ENCODE measurements around the gene FGF5.
"Not testable (repeated sequence)": the region's sequence is repeated elsewhere in the genome, so short reads cannot be mapped to it uniquely, and the experiment has no call there.

The FGF5 gene

DNA sequence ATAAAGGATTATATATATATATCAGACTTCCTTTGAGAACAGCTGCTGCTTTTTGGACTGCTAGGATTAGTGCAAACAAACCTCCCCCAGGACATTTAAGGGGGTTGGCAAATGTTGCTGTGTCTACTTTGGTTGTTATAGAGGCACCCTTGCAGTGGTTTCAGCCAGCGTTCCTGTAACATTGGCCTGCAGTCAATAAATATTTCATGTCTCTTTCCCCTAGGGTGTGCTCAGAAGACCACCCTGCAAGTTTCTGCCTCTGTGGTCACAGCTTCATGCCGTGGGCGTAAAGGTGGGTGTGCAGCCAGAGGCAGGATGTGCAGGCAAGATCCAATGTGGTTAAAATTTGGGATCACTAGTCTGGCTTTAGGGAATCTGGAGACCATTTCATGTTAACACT lies 28.9 kb downstream of the FGF5 start:
- no peak for DNase-seq
- CTCF ChIA-PET = no interaction called here
- H3K27ac Mint-ChIP-seq = no peak overlapping the region

DNA sequence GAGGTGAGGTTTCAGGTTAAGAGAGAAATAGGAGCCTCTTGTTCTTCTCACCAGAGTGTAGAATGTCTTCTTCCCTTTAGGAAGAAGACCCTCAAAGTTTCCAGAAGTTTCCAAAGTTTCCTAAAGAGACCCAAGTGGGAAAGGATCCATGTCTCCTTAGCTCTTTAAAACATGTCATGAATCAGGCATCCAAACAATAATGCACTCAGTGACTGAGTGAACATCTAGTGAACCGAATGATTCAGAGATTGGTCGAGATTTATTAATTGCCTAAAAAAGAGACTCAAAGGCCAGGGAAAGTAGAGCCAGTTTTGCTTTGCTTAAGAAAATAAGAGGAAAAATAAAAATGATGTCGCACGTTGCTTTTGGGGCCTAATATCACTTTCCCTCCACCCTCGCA lies 29.4 kb downstream of the FGF5 start:
- DNase-seq = no peak
- Mint-ChIP-seq H3K4me3 (no peak overlapping the region), H3K4me1 (no peaks in the 10 kb centered on the region), H3K36me3 (no peaks in the 10 kb centered on the region), H3K9me3 (no peaks in the 10 kb centered on the region), H3K27me3 (no peaks in the 10 kb centered on the region), H3K27ac (no peak overlapping the region)
- CTCF ChIA-PET = no interaction called here

More for the DNA sequence above, 28.9 kb downstream of the FGF5 start:
- no peaks in the 10 kb centered on the region for H3K36me3 Mint-ChIP-seq
- H3K9me3 Mint-ChIP-seq = no peaks in the 10 kb centered on the region
- no peak overlapping the region for H3K4me3 Mint-ChIP-seq
- no peaks in the 10 kb centered on the region for H3K4me1 Mint-ChIP-seq
- no peaks in the 10 kb centered on the region for H3K27me3 Mint-ChIP-seq

DNA sequence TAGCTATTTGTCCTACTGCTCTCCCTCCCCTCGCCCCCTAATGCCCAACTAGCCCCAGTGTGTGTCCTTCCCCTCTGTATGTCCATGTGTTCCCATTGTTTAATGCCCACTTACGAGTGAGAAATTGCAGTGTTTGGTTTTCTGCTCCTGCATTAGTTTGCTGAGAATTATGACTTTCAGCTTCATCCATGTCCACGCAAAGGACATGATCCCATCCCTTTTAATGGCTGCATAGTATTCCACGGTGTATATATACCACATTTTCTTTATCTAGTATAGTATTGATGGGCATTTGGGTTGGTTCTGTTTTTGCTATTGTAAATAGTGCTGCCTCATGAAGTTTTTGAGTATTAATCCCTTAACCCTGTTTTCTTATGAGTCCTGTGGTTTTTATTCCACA lies 35.4 kb downstream of the FGF5 start:
- no peaks in the 10 kb centered on the region for H3K4me1 Mint-ChIP-seq
- no peak overlapping the region for H3K27ac Mint-ChIP-seq
- H3K4me3 Mint-ChIP-seq = no peak overlapping the region
- DNase-seq = no peak
- no peaks in the 10 kb centered on the region for H3K36me3 Mint-ChIP-seq
- H3K27me3 Mint-ChIP-seq = no peaks in the 10 kb centered on the region
- H3K9me3 Mint-ChIP-seq = peaks cover 3% of the 10 kb centered on the region
- CTCF ChIA-PET = no interaction called here

DNA sequence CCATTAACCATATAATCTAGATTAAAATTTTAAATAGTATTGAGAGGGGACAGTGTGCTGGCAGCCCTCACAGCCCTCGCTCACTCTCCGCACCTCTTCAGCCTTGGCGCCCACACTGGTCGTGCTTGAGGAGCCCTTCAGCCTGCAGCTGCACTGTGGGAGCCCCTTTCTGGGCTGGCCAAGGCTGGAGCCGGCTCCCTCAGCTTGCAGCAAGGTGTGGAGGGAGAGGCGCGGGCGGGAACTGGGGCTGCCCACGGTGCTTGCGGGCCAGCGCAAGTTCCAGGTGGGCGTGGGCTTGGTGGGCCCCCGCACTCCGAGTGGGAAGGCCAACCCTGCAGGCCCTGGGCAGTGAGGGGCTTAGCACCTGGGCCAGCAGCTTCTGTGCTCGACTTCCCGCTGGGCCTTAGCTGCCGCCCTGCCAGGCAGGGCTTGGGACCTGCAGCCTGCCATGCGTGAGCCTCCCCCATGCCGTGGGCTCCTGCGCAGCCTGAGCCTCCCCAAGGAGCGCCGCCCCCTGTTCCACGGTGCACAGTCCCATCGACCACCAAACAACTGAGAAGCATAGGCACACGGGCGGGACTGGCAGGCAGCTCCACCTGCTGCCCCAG lies 36.3 kb downstream of the FGF5 start:
- no peaks in the 10 kb centered on the region for H3K36me3 Mint-ChIP-seq
- no peaks in the 10 kb centered on the region for H3K27me3 Mint-ChIP-seq
- CTCF ChIA-PET = no interaction called here
- H3K4me3 Mint-ChIP-seq = no peak overlapping the region
- DNase-seq = no peak
- no peak overlapping the region for H3K27ac Mint-ChIP-seq
- peaks cover 3% of the 10 kb centered on the region for H3K9me3 Mint-ChIP-seq
- no peaks in the 10 kb centered on the region for H3K4me1 Mint-ChIP-seq

DNA sequence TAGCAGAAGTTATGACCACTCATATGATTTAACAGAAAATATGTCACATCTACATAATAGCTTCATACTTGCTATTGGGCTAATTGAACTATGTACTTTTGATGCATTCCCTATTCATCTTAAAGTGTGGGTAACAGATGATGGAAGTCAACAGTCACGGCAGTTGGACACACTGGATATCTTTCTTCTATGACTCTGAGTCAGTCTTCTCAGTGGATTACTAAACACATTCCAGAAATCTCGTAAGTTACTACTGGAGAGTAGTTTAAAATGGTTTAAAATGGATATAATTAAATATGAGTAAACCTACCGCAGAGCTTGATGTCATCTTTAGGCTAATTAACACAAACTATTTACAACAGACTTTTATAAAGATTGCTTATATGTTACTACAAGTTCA lies 39.0 kb downstream of the FGF5 start:
- Mint-ChIP-seq H3K27ac (no peak overlapping the region), H3K4me1 (no peaks in the 10 kb centered on the region), H3K27me3 (peaks cover 8% of the 10 kb centered on the region), H3K36me3 (no peaks in the 10 kb centered on the region), H3K4me3 (no peak overlapping the region), H3K9me3 (peaks cover 3% of the 10 kb centered on the region)
- no peak for DNase-seq
- CTCF ChIA-PET = no interaction called here

DNA sequence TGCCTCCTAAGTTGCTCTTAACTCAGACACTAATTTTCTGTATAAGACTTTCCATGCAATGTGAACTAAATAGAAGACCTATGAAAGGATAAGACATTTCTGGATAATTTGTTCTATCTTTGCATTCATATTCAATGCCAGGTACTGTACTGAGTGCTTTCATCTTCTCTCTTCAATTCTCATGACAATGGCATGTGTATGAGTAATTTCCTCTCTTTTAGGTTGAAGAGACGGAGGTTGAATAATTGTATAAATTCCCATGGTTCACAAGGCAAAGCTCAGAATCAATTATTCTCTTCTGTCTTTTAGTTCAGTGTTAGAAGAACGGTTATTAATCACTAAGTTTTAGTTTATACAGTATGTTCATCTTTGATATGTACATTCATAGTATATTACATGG lies 39.8 kb downstream of the FGF5 start:
- CTCF ChIA-PET = no interaction called here
- Mint-ChIP-seq H3K4me1 (no peaks in the 10 kb centered on the region), H3K27me3 (peaks cover 8% of the 10 kb centered on the region)

DNA sequence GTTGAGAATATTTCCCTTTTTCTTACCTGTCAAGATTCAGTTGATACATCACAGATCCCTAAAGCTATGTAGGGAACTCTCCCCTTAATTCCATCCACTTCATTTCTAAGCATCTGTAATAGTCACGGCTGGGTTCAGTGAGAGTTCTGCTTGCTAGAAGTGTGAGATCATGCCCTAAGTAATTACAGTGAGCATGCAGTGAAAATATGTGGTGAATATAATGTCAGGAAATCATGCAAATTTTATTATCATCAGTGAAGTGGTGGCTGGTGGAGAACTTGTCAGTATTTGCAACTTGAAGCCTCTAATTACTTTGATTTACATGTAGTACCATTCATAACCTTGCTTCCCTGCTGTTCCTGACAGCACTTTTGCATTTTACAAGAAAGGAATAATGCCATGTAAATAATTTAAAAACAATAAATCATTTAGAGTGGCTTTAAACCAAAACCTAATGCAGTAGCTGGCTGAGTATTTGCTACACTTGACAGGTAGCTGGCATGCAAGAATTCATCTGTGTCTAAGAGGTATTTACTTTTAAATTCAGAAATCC lies 40.8 kb downstream of the FGF5 start:
- no peak overlapping the region for H3K27ac Mint-ChIP-seq
- H3K9me3 Mint-ChIP-seq = no peaks in the 10 kb centered on the region
- H3K4me1 Mint-ChIP-seq = no peaks in the 10 kb centered on the region
- H3K27me3 Mint-ChIP-seq = peaks cover 8% of the 10 kb centered on the region
- DNase-seq = no peak
- no peaks in the 10 kb centered on the region for H3K36me3 Mint-ChIP-seq
- no peak overlapping the region for H3K4me3 Mint-ChIP-seq
- CTCF ChIA-PET = no interaction called here

More for the DNA sequence above, 39.8 kb downstream of the FGF5 start:
- Mint-ChIP-seq H3K4me3 (no peak overlapping the region), H3K27ac (no peak overlapping the region), H3K9me3 (peaks cover 3% of the 10 kb centered on the region), H3K36me3 (no peaks in the 10 kb centered on the region)
- DNase-seq = no peak

DNA sequence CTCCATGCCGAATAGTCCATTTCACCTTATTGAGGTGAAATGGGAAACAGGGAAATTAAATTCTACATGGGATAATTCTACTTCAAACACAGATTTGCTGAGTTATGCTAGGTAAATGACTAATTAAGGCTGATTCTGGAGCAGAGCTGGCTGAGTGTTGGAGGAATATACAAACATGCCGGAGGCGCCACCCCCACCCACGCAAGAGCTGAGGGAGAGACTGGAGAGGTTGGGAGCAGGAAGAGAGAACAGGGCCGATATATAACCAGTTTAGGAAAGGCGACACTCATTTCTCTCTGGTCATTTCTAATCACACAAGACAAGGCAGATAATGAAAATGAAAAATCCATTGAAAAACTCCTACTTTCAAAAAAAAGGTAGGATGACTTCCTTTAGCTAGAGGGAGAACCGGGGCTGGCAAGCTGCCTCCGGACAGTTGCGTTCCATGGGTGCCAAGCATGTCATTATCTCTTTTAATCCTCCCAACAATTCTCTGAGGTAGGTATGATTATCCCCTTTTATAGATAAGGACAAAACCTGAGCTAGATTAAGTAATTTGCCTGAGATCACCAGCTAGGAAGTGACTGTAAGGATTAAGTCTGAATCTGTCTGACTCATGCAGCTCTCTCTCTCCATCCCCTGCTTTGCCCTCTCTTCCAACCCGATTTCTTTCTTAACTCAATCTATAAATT lies 41.5 kb downstream of the FGF5 start:
- Mint-ChIP-seq H3K27ac (no peak overlapping the region), H3K27me3 (peaks cover 8% of the 10 kb centered on the region), H3K4me1 (no peaks in the 10 kb centered on the region), H3K4me3 (no peak overlapping the region), H3K9me3 (no peaks in the 10 kb centered on the region), H3K36me3 (no peaks in the 10 kb centered on the region)
- no peak for DNase-seq
- CTCF ChIA-PET = no interaction called here

DNA sequence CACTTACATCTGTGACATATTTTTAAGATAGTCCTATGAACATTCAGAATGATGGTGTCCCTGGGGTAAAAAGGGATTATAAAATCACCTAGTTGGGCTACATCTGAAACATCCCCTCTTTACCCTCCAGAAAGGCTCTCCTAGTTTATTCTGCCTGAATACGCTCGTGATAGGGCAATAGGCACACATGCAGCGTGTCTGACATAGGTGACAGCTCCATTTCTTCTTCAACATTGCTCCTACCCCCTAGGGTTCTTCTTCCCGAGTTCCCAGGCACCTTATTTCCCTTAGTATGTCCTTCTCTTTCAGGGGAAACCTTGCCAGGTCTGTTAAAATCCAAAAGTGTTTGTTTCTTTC lies 42.0 kb downstream of the FGF5 start:
- Mint-ChIP-seq H3K27me3 (peaks cover 8% of the 10 kb centered on the region), H3K4me3 (no peak overlapping the region)
- CTCF ChIA-PET = no interaction called here

DNA sequence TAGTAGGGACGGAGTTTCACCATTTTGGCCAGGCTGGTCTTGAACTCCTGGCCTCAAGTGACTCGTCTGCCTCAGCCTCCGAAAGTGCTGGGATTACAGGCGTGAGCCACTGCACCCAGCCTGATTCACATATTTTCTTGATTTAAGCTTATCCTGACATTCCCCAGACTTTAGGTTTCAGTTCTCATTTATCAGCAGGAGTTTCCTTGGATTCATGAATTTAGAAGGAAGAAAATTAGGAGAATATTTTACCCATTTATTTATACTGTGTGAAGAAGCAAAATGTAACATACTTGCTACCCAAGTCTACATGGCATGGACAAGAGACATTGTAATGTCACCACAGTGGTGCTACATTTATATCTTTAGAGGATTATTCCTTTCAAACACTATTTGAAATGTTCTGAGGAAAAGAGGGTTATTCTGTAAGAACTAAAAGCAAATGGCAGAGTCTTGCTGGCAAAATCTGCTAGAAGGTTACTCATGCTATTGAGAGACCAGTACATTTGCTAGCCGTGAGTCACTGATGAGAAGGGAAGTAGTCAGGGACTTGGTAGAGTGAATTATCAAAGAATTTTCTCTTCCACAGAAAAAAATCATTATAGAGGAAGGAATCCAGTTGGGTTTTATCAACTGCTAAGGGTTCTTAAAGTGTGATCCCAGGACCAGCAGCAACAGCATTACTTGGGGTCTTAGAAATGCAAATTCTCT lies 43.0 kb downstream of the FGF5 start:
- no peaks in the 10 kb centered on the region for H3K9me3 Mint-ChIP-seq

More for the DNA sequence above, 42.0 kb downstream of the FGF5 start:
- no peak overlapping the region for H3K27ac Mint-ChIP-seq
- no peak for DNase-seq
- H3K9me3 Mint-ChIP-seq = no peaks in the 10 kb centered on the region
- no peaks in the 10 kb centered on the region for H3K36me3 Mint-ChIP-seq
- H3K4me1 Mint-ChIP-seq = no peaks in the 10 kb centered on the region

DNA sequence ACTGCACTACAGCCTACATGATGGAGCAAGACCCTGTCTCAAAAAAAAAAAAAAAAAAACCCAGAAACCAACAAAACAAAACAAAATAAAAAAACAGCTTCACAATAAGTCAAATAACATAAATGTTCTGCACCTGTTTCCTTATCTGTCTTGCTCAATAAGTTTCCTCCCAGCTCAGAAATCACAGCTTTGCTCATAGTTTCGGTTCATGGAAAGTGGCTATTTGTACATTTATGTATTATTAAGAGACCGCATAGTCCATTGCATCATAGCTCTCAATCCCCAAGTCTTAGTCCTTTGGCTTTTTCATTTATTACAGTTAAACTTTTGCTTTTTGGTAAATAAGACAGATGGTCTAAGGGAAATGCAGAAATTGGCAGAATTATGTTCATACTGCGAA lies 44.7 kb downstream of the FGF5 start:
- no peak overlapping the region for H3K27ac Mint-ChIP-seq
- no peaks in the 10 kb centered on the region for H3K36me3 Mint-ChIP-seq
- peaks cover 8% of the 10 kb centered on the region for H3K27me3 Mint-ChIP-seq
- H3K4me3 Mint-ChIP-seq = no peak overlapping the region
- H3K9me3 Mint-ChIP-seq = no peaks in the 10 kb centered on the region
- CTCF ChIA-PET = no interaction called here
- no peaks in the 10 kb centered on the region for H3K4me1 Mint-ChIP-seq
- DNase-seq = no peak

More for the DNA sequence above, 43.0 kb downstream of the FGF5 start:
- Mint-ChIP-seq H3K36me3 (no peaks in the 10 kb centered on the region), H3K27ac (no peak overlapping the region), H3K27me3 (peaks cover 8% of the 10 kb centered on the region), H3K4me3 (no peak overlapping the region), H3K4me1 (no peaks in the 10 kb centered on the region)
- CTCF ChIA-PET = interaction anchor here (0.8 kb wide), 1 partner anchor 9 kb away, joined by 3 read pairs; no protein-coding TSS in a partner anchor
- DNase-seq = no peak

DNA sequence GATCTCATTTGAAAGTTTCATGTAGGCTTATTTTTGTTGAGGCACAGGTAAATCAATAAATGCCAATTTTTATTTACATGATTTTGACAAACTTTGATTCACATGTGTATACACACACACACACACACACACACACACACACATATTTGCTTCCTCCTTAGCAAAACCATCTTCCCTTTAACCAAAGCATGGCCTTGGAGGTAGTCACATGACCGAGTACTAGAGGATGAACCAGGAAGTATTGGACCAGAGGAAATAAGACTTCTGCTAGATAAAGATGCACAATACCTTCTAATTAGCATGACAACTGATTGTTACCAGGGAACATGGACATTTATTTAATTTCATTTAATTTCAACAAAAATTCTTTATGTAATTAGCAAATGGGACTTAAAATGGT lies 45.7 kb downstream of the FGF5 start:
- Mint-ChIP-seq H3K4me1 (no peaks in the 10 kb centered on the region), H3K27ac (no peak overlapping the region), H3K9me3 (no peaks in the 10 kb centered on the region), H3K27me3 (peaks cover 8% of the 10 kb centered on the region), H3K4me3 (no peak overlapping the region), H3K36me3 (no peaks in the 10 kb centered on the region)
- CTCF ChIA-PET = no interaction called here
- no peak for DNase-seq

DNA sequence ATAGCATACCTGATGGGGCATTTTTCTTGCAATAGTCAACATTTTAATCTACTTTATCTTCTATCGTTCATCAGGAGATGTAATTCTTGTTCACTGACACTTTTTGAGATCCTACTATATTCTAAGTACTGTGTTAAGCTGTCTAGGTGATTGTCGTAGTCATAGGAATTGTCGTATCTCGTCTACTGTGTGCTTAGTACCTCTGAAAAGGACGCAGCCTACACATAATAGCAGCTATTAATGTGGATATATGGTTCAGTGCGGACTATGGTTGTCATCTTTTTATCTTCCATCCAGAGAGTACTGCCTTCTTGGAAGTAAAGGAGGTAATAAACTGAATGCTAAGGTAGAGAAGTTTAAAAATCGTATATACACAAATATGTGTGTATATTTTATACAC lies 47.2 kb downstream of the FGF5 start:
- Mint-ChIP-seq H3K27me3 (peaks cover 10% of the 10 kb centered on the region), H3K27ac (no peak overlapping the region), H3K9me3 (no peaks in the 10 kb centered on the region), H3K4me3 (no peak overlapping the region), H3K4me1 (no peaks in the 10 kb centered on the region), H3K36me3 (no peaks in the 10 kb centered on the region)
- no peak for DNase-seq
- CTCF ChIA-PET = no interaction called here

DNA sequence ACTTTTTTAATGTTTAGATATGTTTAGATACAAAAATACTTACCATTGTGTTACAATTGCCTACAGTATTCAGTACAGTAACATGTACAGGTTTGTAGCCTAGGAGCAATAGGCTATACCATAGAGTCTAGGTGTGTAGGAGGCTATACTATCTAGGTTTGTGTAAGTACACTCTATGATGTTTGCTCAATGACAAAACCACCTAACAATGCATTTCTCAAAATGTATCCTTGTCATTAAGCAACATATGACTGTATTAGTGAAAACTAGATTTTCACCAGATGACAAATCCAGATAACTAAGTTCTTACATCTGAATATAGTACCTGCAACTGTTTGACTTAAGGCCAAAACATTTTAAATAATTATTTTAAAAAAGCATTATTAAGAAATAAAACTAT lies 49.4 kb downstream of the FGF5 start:
- H3K27ac Mint-ChIP-seq, H3K27me3 Mint-ChIP-seq, H3K9me3 Mint-ChIP-seq, H3K4me3 Mint-ChIP-seq, DNase-seq, H3K4me1 Mint-ChIP-seq, H3K36me3 Mint-ChIP-seq, CTCF ChIA-PET: not testable (repeated sequence)

DNA sequence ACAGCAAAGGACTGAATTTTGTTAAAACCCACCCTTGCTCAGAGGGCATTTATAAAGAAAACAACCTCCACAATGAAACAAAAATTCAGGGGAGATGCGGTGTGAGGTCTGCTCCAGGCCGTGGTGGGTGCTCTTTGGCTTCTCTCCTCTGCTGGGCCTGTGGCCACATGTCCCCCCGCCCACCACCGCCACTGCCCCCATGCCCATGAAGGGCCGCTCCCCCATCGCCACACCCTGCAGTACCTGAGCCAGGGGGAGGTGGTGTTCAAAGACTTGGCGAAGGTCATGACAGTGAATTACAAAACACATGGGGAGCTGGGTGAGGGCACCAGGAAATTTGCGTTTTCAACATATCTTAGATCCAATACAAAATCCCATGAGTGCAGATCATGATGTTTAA lies 54.9 kb downstream of the FGF5 start:
- CTCF ChIA-PET = no interaction called here
- H3K36me3 Mint-ChIP-seq = no peaks in the 10 kb centered on the region
- no peak overlapping the region for H3K27ac Mint-ChIP-seq
- DNase-seq = no peak
- no peaks in the 10 kb centered on the region for H3K9me3 Mint-ChIP-seq
- no peaks in the 10 kb centered on the region for H3K4me1 Mint-ChIP-seq
- H3K27me3 Mint-ChIP-seq = peaks cover 4% of the 10 kb centered on the region
- H3K4me3 Mint-ChIP-seq = no peak overlapping the region
